Esophagus (tissue), 2 donors: ENCODE measurements around the gene DLK1. TPM values are rescaled to one million over a fixed set of nuclear protein-coding genes. Genes with fewer than 3 reads are reported as not detected.

ENCODE experiments used
- H3K27ac ChIP-seq, 2 donors: one replicate each; pipeline ENCODE4 v1.5.1; 2013; ENCODE audit warnings: low read depth in 2 of 2, mild to moderate bottlenecking in 2 of 2, inconsistent platforms in 1 of 2, low read length in 1 of 2, moderate library complexity in 1 of 2
- H3K27me3 ChIP-seq, 2 donors: one replicate each; pipeline ENCODE4 v1.6.1; 2013; ENCODE audit warnings: low read length in 2 of 2, control low read depth in 1 of 2, mild to moderate bottlenecking in 1 of 2; ENCODE audit not compliant: insufficient read depth in 2 of 2, control insufficient read depth in 1 of 2
- H3K36me3 ChIP-seq, 2 donors: one replicate each; pipeline ENCODE4 v1.6.1; 2013; ENCODE audit warnings: low read length in 1 of 2; ENCODE audit not compliant: control insufficient read depth in 2 of 2, insufficient read depth in 2 of 2
- H3K4me1 ChIP-seq, 2 donors: one replicate each; pipeline ENCODE4 v1.6.1; 2013; ENCODE audit warnings: low read length in 1 of 2; ENCODE audit not compliant: control insufficient read depth in 2 of 2, insufficient read depth in 2 of 2
- H3K4me3 ChIP-seq, 2 donors: one replicate each; pipeline ENCODE4 v1.5.1; 2013; ENCODE audit warnings: low read length in 2 of 2, mild to moderate bottlenecking in 2 of 2, low read depth in 1 of 2, moderate library complexity in 1 of 2
- H3K9me3 ChIP-seq, 2 donors: one replicate each; pipeline ENCODE4 v1.6.1; 2013; ENCODE audit warnings: mild to moderate bottlenecking in 2 of 2, low read depth in 1 of 2, low read length in 1 of 2, moderate library complexity in 1 of 2; ENCODE audit not compliant: control insufficient read depth in 2 of 2, insufficient read depth in 1 of 2
- WGBS, 2 donors: extraction: QIAGEN DNeasy Blood & Tissue Kit; methylation state at CpG; one replicate each; pipeline ENCODE4 v1.1.7; 2013; 5-methylcytosine and 5-hydroxymethylcytosine counted together
- polyA plus RNA-seq, 2 donors: library from polyadenylated mRNA; stranded (reverse); fragments of 200-250 nt; gene quantifications; one replicate each; pipeline ENCODE4 v1.2.3, GENCODE V29; 2013
- donor health status: healthy with polysubstance abuse.
- donor health status: Bipolar disorder and iron deficiency.

The DLK1 gene
- polyA plus RNA-seq, 2 donors, result 0.16 TPM; not detected in 1

DNA sequence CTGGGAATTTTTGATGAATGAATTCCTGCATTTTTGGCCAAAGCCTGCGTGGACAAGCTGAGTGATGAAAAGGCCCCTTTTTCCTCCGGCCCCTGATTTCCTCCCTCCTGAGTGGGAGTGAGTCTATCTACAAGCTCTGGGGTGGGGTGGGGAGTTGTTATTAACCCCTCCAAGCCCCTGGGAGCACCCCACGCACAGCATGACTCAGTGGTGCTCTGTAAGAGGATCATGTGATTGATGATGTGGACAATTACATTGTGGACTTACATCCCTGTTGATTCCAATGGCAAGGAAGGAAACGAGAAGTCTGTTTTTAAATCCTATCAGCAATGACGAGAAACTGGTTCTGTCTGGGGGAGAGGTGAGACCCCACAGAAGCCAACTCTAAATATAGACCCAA is 5.1 kb upstream of the DLK1 start:
- Histone ChIP-seq H3K36me3 (no peaks in the 10 kb centered on the region), H3K4me3 (no peak overlapping the region), H3K4me1 (no peaks in the 10 kb centered on the region), H3K9me3 (peaks cover 0 to 8% of the 10 kb centered on the region in 2 donors), H3K27ac (no peak overlapping the region), H3K27me3 (peaks cover 4 to 12% of the 10 kb centered on the region in 2 donors)
- WGBS, 2 donors, result 55 to 70% methylated on average over 5 of the region's 5 CpGs

DNA sequence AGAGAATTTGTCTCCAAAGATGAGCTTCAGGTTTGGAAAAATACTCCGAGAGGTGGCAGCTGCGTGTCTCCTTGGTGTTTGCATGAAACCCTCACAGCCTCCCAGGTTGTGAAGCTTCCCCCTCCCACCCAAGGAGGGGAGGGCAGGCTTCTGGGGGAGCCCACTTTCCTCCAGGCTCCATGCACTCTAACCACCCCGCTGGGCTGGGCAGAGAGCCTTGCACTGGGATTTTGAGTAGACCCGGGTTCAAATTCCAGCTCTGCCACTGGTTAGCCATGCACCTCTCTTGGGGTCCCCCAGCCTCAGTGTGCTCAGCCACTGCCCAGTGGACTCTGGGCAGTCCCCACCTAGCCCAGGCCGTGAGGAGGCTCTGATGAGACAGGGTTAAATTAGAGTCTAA is 4.3 kb upstream of the DLK1 start:
- H3K4me3 ChIP-seq, result no peak overlapping the region
- H3K27me3 ChIP-seq, result peaks cover 7 to 16% of the 10 kb centered on the region in 2 donors
- H3K4me1 ChIP-seq, result no peaks in the 10 kb centered on the region
- 85 to 88% methylated on average over 5 of the region's 5 CpGs for WGBS, 2 donors
- H3K36me3 ChIP-seq, result no peaks in the 10 kb centered on the region
- H3K9me3 ChIP-seq, result peaks cover 0 to 8% of the 10 kb centered on the region in 2 donors
- H3K27ac ChIP-seq, result no peak overlapping the region

DNA sequence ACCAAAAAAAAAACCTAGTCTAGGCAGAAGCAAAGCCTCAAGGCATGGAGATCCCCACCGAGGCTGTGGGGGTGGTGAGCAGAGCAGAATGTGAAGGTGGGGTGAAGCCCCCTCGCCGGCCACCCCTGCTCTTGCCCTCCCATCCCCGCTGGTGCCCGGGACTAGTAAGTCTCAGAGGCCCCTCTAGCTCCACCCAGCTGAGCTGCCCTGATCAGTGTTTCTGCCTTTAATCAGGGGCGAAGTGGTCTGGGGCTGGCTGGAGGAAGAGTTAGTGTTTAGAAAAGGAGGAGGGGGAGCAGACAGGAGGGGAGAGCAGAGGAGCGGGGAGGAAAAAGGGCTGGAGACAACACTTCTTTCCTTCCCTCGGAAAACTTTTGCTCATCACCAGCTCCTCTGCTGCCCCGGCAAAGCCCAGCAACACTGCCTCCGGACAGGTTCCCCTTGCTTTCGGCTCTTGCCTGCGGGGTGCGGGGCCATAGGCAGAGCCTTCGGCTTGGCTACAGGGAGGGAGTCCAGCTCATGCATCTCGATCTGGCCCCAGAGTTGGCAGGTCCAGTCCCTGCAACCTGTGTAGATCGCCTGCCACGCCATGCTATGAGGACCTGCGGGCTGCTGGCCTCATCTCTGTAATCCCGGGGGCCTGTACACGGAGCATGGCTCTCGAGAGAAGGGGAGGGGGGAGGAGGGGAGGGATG is 3.4 kb upstream of the DLK1 start:
- 61 to 64% methylated on average over 18 to 21 of the region's 21 CpGs for WGBS, 2 donors
- Histone ChIP-seq H3K27me3 (peaks cover 9 to 16% of the 10 kb centered on the region in 2 donors), H3K9me3 (peaks cover 0 to 8% of the 10 kb centered on the region in 2 donors), H3K27ac (no peak overlapping the region), H3K4me3 (no peak overlapping the region), H3K36me3 (no peaks in the 10 kb centered on the region), H3K4me1 (no peaks in the 10 kb centered on the region)

DNA sequence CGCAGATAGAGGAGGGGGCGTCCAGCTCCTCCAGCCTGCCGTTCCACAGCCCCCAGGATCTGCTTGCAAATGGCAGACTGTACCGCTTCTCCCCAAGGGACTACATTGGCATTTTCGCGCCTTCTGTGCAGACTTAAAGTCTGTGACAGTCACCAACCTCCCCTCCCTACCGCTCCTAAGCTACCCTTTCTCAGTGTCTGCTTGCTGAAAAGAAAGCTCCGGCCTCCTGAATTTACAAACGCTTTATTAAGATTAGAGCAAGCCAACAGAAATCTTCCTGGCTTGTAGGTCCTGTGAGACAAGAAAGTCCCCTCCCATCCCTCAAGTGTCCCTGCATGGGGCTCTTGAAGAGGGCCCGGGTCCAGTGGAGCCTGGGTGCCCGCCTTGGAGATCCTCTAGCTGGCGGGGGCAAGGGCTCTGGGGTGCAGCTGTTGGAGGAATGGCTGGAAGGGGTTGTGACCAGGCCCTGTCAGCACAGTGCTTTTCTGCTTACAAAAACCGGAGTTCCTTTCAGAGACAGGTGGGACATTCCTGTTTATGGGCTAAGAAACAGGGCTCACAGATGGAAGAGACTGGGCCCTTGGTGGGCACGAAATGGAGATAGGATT is 2.8 kb upstream of the DLK1 start:
- H3K4me1 ChIP-seq, result no peaks in the 10 kb centered on the region
- H3K36me3 ChIP-seq, result no peaks in the 10 kb centered on the region
- H3K27me3 ChIP-seq, result peaks cover 9 to 16% of the 10 kb centered on the region in 2 donors
- WGBS, 2 donors, result 71 to 80% methylated on average over 13 to 14 of the region's 14 CpGs
- H3K4me3 ChIP-seq, result no peak overlapping the region
- peaks cover 0 to 8% of the 10 kb centered on the region in 2 donors for H3K9me3 ChIP-seq
- no peak overlapping the region for H3K27ac ChIP-seq

DNA sequence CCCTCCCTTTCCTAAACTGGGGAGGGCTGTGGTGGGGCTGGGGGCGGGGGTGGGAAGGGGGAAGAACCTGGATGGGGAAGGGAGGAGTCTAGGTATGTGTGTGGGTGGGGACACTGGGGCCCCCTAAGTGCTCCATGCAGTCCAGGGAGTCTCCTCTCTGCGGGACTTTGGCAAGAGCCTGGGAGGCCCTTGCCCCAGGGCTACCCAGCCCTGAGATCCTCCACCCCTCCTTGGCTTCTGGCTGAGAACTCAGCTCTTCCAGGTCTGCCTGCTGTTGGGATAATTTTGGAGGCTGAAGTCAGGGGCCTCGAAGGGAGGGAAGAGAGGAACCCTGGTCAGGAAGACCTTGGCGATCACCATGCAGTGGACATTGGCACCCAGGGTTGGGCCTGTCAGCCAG is 2.2 kb upstream of the DLK1 start:
- Histone ChIP-seq H3K27ac (no peak overlapping the region), H3K36me3 (no peaks in the 10 kb centered on the region), H3K4me1 (no peaks in the 10 kb centered on the region), H3K27me3 (peaks cover 9 to 16% of the 10 kb centered on the region in 2 donors), H3K4me3 (no peak overlapping the region), H3K9me3 (peaks cover 0 to 8% of the 10 kb centered on the region in 2 donors)
- 74 to 79% methylated on average over 3 to 4 of the region's 4 CpGs for WGBS, 2 donors

DNA sequence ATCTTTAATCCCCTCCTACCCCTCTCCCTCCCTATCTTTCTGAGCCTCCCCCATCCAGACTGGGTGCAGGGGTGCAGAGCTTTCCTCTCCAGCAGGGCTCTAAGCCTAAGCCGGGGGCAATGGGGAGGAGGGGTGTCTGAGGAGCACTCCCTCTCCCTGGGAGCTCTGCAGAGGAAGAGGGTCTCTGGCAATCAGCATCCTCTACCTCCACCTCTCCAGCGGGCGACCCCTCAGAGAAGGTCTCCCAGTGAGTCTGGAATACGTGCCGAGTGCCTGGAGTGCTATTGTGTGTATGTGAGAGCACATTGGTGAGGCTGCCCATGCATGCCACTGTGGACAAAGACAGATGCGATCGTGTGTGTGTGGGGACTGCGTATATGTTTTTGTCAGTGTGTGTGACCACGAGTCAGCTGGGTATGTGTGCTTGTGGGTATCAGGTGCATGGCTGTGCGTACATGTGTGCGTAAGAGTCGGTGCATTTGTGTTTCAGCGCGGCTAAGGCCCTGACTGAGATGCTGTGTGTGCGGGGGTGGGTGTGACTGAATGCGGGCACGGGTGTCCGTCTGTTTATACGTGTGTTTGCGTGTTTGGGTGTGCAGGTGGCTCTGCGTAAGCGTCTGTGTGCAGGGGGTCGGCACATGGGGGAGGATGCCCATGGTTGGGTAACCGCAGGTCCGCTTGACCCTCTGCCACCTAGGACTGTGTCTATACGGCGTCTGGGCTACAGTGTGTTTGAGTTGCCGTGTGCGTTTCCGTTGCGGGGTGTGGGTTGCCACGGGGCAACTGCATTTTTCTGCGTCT is 905 bp upstream of the DLK1 start:
- Histone ChIP-seq H3K36me3 (no peaks in the 10 kb centered on the region), H3K4me1 (no peaks in the 10 kb centered on the region), H3K9me3 (peaks cover 0 to 8% of the 10 kb centered on the region in 2 donors), H3K27ac (no peak overlapping the region), H3K4me3 (no peak overlapping the region), H3K27me3 (peaks cover 9 to 16% of the 10 kb centered on the region in 2 donors)
- WGBS, 2 donors, result 81 to 84% methylated on average over 33 of the region's 33 CpGs

DNA sequence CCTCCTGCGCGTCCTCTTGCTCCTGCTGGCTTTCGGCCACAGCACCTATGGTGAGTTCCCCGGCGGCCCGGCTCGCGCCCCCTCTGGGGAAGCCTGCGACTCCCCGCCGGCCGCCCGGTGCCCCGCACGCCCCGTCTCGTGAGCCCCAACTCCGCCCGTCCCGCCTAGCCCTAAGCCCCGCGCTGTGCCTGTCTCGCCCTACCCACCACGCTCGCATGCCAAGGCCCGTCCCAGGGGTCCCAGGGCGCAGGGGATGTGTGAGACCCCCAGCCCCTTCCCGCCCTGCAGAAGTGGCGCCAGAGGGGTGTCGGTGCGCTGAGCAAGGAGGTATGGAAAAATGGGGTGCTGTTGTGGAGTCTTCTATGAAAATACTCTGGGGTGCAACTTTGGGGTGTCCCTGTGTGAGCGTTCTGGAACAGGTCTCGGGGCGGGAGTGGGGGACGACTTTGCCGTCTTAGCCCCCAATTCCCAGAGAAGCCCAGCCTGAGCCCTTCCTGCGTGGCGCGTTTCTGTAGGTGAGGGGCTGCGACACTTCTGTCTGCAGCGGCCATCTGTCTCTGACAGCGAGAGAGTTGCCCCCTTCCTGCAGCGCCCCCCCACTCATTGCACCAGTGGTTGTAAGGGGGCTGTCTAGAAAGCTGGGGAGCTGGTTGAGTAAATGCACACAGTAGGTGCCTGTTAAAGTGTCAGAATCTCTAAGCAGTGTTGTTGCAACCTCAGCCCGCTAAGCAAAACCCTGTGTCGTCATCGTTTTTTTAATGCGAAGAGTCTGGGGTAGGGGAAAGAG is 587 bp downstream of the DLK1 start:
- Histone ChIP-seq H3K4me3 (no peak overlapping the region), H3K9me3 (peaks cover 0 to 8% of the 10 kb centered on the region in 2 donors), H3K27me3 (peaks cover 9 to 13% of the 10 kb centered on the region in 2 donors), H3K36me3 (no peaks in the 10 kb centered on the region), H3K27ac (no peak overlapping the region), H3K4me1 (no peaks in the 10 kb centered on the region)
- 10% methylated on average over 44 to 47 of the region's 47 CpGs for WGBS, 2 donors

DNA sequence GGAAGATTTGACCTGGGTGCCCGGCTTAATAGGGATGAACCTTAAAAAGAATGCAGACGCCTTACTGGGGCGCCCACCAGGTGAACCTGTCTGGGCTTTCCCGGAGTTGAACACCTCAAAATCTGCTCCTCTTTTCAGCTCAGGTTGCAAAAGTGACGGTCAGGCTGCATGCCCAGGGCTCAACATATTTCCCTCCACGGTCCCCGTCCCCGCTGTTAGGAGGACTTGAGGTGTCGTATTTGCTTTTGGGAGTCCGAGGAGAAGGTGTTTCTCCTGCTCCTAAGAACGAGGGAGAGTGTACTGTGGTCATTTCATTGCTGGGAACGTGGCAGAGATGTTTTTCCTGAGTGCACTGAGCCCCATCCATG is 1.2 kb downstream of the DLK1 start:
- WGBS, 2 donors, result 36 to 46% methylated on average over 12 of the region's 12 CpGs
- Histone ChIP-seq H3K4me3 (no peak overlapping the region), H3K36me3 (no peaks in the 10 kb centered on the region), H3K4me1 (no peaks in the 10 kb centered on the region), H3K9me3 (peaks cover 0 to 8% of the 10 kb centered on the region in 2 donors), H3K27ac (no peak overlapping the region), H3K27me3 (peaks cover 9 to 10% of the 10 kb centered on the region in 2 donors)

DNA sequence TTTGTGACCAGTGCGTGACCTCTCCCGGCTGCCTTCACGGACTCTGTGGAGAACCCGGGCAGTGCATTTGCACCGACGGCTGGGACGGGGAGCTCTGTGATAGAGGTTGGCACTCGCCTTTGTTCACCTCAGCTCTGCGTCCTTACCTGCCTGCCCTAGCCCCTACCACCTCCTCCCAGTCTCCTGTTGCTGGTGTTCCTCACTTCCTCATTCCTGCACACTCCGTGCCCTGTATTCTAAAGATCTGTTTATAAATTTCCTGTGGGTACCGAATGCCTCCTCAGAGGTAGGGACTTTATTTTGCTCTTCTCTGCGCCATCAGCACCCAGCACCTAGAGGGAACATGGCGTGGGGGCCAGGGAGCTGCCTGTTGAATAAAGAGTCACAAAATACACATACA is 2.3 kb downstream of the DLK1 start:
- no peaks in the 10 kb centered on the region for H3K4me1 ChIP-seq
- H3K27me3 ChIP-seq, result peaks cover 9 to 10% of the 10 kb centered on the region in 2 donors
- H3K4me3 ChIP-seq, result no peak overlapping the region
- 49 to 51% methylated on average over 13 of the region's 13 CpGs for WGBS, 2 donors
- H3K9me3 ChIP-seq, result peaks cover 0 to 8% of the 10 kb centered on the region in 2 donors
- H3K36me3 ChIP-seq, result no peaks in the 10 kb centered on the region
- H3K27ac ChIP-seq, result no peak overlapping the region
